Esophagus (tissue), 2 donors: ENCODE data around the gene PCDH9. TPM values are rescaled to one million over a fixed set of nuclear protein-coding genes. Genes with fewer than 3 reads are reported as not detected.

Experiments used
- H3K27ac ChIP-seq, 2 donors: one replicate each; pipeline ENCODE4 v1.5.1; 2013; ENCODE audit warnings: low read depth in 2 of 2, mild to moderate bottlenecking in 2 of 2, inconsistent platforms in 1 of 2, low read length in 1 of 2, moderate library complexity in 1 of 2
- H3K27me3 ChIP-seq, 2 donors: one replicate each; pipeline ENCODE4 v1.6.1; 2013; ENCODE audit warnings: low read length in 2 of 2, control low read depth in 1 of 2, mild to moderate bottlenecking in 1 of 2; ENCODE audit not compliant: insufficient read depth in 2 of 2, control insufficient read depth in 1 of 2
- H3K36me3 ChIP-seq, 2 donors: one replicate each; pipeline ENCODE4 v1.6.1; 2013; ENCODE audit warnings: low read length in 1 of 2; ENCODE audit not compliant: control insufficient read depth in 2 of 2, insufficient read depth in 2 of 2
- H3K4me1 ChIP-seq, 2 donors: one replicate each; pipeline ENCODE4 v1.6.1; 2013; ENCODE audit warnings: low read length in 1 of 2; ENCODE audit not compliant: control insufficient read depth in 2 of 2, insufficient read depth in 2 of 2
- H3K4me3 ChIP-seq, 2 donors: one replicate each; pipeline ENCODE4 v1.5.1; 2013; ENCODE audit warnings: low read length in 2 of 2, mild to moderate bottlenecking in 2 of 2, low read depth in 1 of 2, moderate library complexity in 1 of 2
- H3K9me3 ChIP-seq, 2 donors: one replicate each; pipeline ENCODE4 v1.6.1; 2013; ENCODE audit warnings: mild to moderate bottlenecking in 2 of 2, low read depth in 1 of 2, low read length in 1 of 2, moderate library complexity in 1 of 2; ENCODE audit not compliant: control insufficient read depth in 2 of 2, insufficient read depth in 1 of 2
- WGBS, 2 donors: extraction: QIAGEN DNeasy Blood & Tissue Kit; methylation state at CpG; one replicate each; pipeline ENCODE4 v1.1.7; 2013; 5-methylcytosine and 5-hydroxymethylcytosine counted together
- polyA plus RNA-seq, 2 donors: library from polyadenylated mRNA; stranded (reverse); fragments of 200-250 nt; gene quantifications; one replicate each; pipeline ENCODE4 v1.2.3, GENCODE V29; 2013
- donor health status: healthy with polysubstance abuse.
- donor health status: Bipolar disorder and iron deficiency.

The PCDH9 gene
- polyA plus RNA-seq, 2 donors, result 0.12 to 0.14 TPM

- Histone ChIP-seq H3K27me3 (no peaks in the 10 kb centered on the region), H3K9me3 (no peaks in the 10 kb centered on the region), H3K4me1 (no peaks in the 10 kb centered on the region), H3K4me3 (no peak overlapping the region), H3K27ac (no peak overlapping the region), H3K36me3 (no peaks in the 10 kb centered on the region)
- WGBS, 2 donors, result 73 to 82% methylated on average over 1 of the region's 1 CpG
These were observed 408.6 kb downstream of the PCDH9 start for GRCh38 chr13:66821551-66821950.

GRCh38 chr13:66811455-66811854, 418.7 kb downstream of the PCDH9 start:
- Histone ChIP-seq H3K36me3 (no peaks in the 10 kb centered on the region), H3K9me3 (no peaks in the 10 kb centered on the region), H3K4me3 (no peak overlapping the region), H3K27me3 (no peaks in the 10 kb centered on the region), H3K27ac (no peak overlapping the region), H3K4me1 (no peaks in the 10 kb centered on the region)

DNA sequence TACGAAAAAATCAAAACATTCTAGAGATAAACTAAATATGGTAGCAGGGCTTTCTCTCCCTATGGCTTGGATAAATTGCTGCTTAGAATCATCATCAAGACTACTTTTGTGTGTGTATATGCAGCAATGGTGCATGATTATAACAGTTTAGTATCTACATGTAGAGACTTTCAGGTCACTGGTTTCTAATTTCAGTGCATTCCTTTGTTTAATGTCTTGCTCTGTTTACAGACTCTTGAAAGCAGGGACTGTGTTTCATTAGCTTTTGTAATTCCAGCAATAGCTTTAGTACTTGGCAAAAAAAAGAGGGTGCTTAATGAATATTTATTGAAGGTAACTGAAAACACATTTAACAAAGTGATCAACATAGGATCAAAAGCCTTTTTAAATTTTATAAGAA, 420.7 kb downstream of the PCDH9 start:
- 85 to 88% methylated on average over 1 of the region's 1 CpG for WGBS, 2 donors
- Histone ChIP-seq H3K4me3 (no peak overlapping the region), H3K27me3 (no peaks in the 10 kb centered on the region), H3K36me3 (no peaks in the 10 kb centered on the region), H3K9me3 (no peaks in the 10 kb centered on the region), H3K4me1 (no peaks in the 10 kb centered on the region), H3K27ac (no peak overlapping the region)

DNA sequence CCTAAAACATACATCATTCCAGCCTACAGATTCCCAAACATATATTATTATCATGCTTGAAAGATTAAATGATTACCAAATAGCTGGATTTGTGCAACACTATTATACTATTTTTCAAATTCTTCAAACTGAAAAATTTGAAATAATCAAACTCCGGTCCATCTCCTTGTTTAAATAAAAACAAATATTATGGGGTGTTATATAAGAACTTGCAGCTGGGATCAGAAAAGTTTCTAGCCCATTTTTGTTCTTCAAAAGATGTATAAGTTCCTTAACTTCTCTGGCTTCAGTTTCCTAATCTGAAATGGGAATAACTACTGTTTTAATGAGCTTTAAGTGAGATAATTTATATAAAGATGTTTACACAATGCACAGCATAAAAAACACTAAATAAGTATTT, 422.9 kb downstream of the PCDH9 start:
- Histone ChIP-seq H3K9me3 (no peaks in the 10 kb centered on the region), H3K27me3 (no peaks in the 10 kb centered on the region), H3K4me3 (no peak overlapping the region), H3K36me3 (no peaks in the 10 kb centered on the region), H3K4me1 (no peaks in the 10 kb centered on the region), H3K27ac (no peak overlapping the region)
- WGBS, 2 donors, result 86 to 95% methylated on average over 1 of the region's 1 CpG

- WGBS, 2 donors, result 30 to 39% methylated on average over 1 of the region's 1 CpG
- Histone ChIP-seq H3K36me3 (no peaks in the 10 kb centered on the region), H3K27ac (no peak overlapping the region), H3K4me1 (no peaks in the 10 kb centered on the region), H3K27me3 (no peaks in the 10 kb centered on the region), H3K4me3 (no peak overlapping the region), H3K9me3 (no peaks in the 10 kb centered on the region)
These were observed 424.5 kb downstream of the PCDH9 start for GRCh38 chr13:66805657-66806056.

GRCh38 chr13:66803808-66804456, 426.2 kb downstream of the PCDH9 start:
- WGBS, 2 donors, result 50 to 74% methylated on average over 1 of the region's 1 CpG
- Histone ChIP-seq H3K4me1 (no peaks in the 10 kb centered on the region), H3K27me3 (no peaks in the 10 kb centered on the region), H3K36me3 (no peaks in the 10 kb centered on the region), H3K9me3 (no peaks in the 10 kb centered on the region), H3K27ac (no peak overlapping the region), H3K4me3 (no peak overlapping the region)

- Histone ChIP-seq H3K36me3 (no peaks in the 10 kb centered on the region), H3K27ac (no peak overlapping the region), H3K27me3 (no peaks in the 10 kb centered on the region), H3K4me3 (no peak overlapping the region), H3K4me1 (no peaks in the 10 kb centered on the region), H3K9me3 (no peaks in the 10 kb centered on the region)
- 77 to 81% methylated on average over 5 of the region's 5 CpGs for WGBS, 2 donors
These were observed 426.9 kb downstream of the PCDH9 start for GRCh38 chr13:66803013-66803807.

DNA sequence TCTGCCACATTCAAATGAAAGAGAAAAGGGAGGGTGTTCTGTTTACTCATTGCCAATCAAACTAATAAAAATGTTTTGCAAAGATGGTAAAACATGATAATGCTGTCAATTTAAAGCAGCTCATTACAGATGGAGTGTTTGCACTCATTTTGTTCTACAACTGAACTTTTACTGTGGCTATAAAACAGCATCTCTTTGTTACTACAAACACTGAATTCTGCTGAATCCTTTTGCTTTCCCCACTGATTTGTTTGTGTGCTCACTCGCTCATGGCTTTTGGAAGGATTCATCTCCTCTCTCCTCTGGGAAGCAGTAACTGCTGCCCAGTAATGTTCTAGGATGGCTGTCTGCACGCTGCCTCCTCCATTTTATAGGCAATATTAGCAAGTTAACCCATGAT, 434.5 kb downstream of the PCDH9 start:
- Histone ChIP-seq H3K27ac (no peak overlapping the region), H3K27me3 (no peaks in the 10 kb centered on the region), H3K36me3 (no peaks in the 10 kb centered on the region), H3K9me3 (no peaks in the 10 kb centered on the region), H3K4me1 (no peaks in the 10 kb centered on the region), H3K4me3 (no peak overlapping the region)
- 75 to 76% methylated on average over 2 of the region's 2 CpGs for whole genome bisulfite sequencing, 2 donors

DNA sequence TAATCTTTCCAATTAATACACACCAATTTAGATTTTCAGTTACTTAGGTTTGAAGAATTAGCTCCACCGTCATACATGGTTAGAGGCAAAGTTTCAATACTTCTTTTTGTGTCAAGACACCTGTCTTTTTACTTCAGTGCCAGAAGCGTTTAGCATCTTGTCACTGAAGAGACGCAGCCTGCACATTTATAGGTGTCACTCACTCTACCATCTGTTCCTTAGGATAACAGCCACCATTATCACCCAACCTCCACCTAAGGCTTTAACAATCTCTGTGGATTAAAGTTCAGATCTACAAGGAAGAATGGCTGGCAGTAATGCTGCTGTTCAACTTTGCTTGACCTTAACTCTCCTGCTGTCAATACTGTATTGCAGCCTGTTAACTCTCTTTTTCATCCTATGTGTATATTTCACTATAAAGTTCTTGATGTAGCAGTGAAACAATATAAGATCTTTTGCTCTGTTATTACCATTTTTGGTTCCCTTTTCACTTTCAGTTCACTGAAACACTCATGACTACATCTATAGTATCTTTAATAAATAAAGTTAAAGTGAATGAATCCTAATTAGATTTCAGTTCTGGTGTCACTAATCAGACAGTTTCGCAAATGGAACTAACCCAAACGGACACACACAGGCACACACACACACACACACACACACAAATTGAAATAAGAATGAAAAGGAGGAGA, 435.6 kb downstream of the PCDH9 start:
- Histone ChIP-seq H3K4me1 (no peaks in the 10 kb centered on the region), H3K36me3 (no peaks in the 10 kb centered on the region), H3K9me3 (no peaks in the 10 kb centered on the region), H3K27ac (no peak overlapping the region), H3K4me3 (no peak overlapping the region), H3K27me3 (no peaks in the 10 kb centered on the region)
- WGBS, 2 donors, result 60 to 67% methylated on average over 5 of the region's 5 CpGs
